Urinary bladder (tissue), 4 donors: ENCODE data around the gene DLK2. TPM values are rescaled to one million over a fixed set of nuclear protein-coding genes. Genes with fewer than 3 reads are reported as not detected.
"Not testable (repeated sequence)": the region's sequence is repeated elsewhere in the genome, so short reads cannot be mapped to it uniquely, and the experiment has no call there.

Experiments used
- DNase-seq: peaks from one replicate; pipeline ENCODE4 v3.0.0-alpha.2; 2015; ENCODE audit errors: extremely low spot score
- H3K27ac ChIP-seq: one replicate; pipeline ENCODE4 v1.5.1; 2013; ENCODE audit warnings: low read depth, mild to moderate bottlenecking, moderate library complexity
- H3K36me3 ChIP-seq: one replicate; pipeline ENCODE4 v1.6.1; 2013; ENCODE audit warnings: mild to moderate bottlenecking, moderate library complexity; ENCODE audit not compliant: insufficient read depth
- H3K4me1 ChIP-seq: one replicate; pipeline ENCODE4 v1.6.1; 2013; ENCODE audit warnings: mild to moderate bottlenecking, moderate library complexity; ENCODE audit not compliant: insufficient read depth
- H3K4me3 ChIP-seq: one replicate; pipeline ENCODE4 v1.5.1; 2013; ENCODE audit warnings: low read depth, low read length
- WGBS: extraction: QIAGEN DNeasy Blood & Tissue Kit; methylation state at CpG from one replicate; pipeline ENCODE4 v1.1.7; 2013; 5-methylcytosine and 5-hydroxymethylcytosine counted together
- polyA plus RNA-seq: library from polyadenylated mRNA; stranded (reverse); fragments of 200-250 nt; gene quantifications from one replicate; pipeline ENCODE4 v1.2.3, GENCODE V29; 2013
- total RNA-seq: library from RNA; depleted of rRNA; stranded (reverse); fragments of >200 nt; gene quantifications from one replicate; pipeline ENCODE4 v1.2.3, GENCODE V29; 2014
- donor health status: healthy with polysubstance abuse.
- donor health status: healthy.

DLK2 gene
- total and polyA plus RNA-seq, 2 donors: 0.67 to 2.0 TPM

- Histone ChIP-seq H3K36me3 (no peaks in the 10 kb centered on the region), H3K4me3 (no peak overlapping the region), H3K27ac (peak overlapping the region; percentile 33), H3K4me1 (no peaks in the 10 kb centered on the region)
- peak; percentile 85 for DNase-seq
- 17% methylated on average over 5 of the region's 5 CpGs for WGBS
These were observed 18.6 kb downstream of the DLK2 start for GRCh38 chr6:43436577-43437282.

GRCh38 chr6:43435682-43436437 lies 19.5 kb downstream of the DLK2 start:
- no peaks in the 10 kb centered on the region for H3K36me3 ChIP-seq

GRCh38 chr6:43434943-43435342 lies 20.4 kb downstream of the DLK2 start:
- H3K36me3 ChIP-seq: no peaks in the 10 kb centered on the region
- no peak overlapping the region for H3K4me3 ChIP-seq
- no peak overlapping the region for H3K27ac ChIP-seq
- DNase-seq: no peak
- WGBS: 96% methylated on average over 4 of the region's 4 CpGs
- no peaks in the 10 kb centered on the region for H3K4me1 ChIP-seq

More at GRCh38 chr6:43435682-43436437, 19.5 kb downstream of the DLK2 start:
- no peak overlapping the region for H3K4me3 ChIP-seq
- peak overlapping the region; percentile 24 for H3K27ac ChIP-seq
- DNase-seq: no peak
- 87% methylated on average over 9 of the region's 9 CpGs for WGBS
- H3K4me1 ChIP-seq: no peaks in the 10 kb centered on the region

- 87% methylated on average over 15 of the region's 15 CpGs for WGBS
- H3K4me1 ChIP-seq: no peaks in the 10 kb centered on the region
- no peak overlapping the region for H3K4me3 ChIP-seq
- no peak for DNase-seq
- no peak overlapping the region for H3K27ac ChIP-seq
- H3K36me3 ChIP-seq: no peaks in the 10 kb centered on the region
These were observed 21.1 kb downstream of the DLK2 start for GRCh38 chr6:43434001-43434840.

GRCh38 chr6:43433148-43433547 lies 22.2 kb downstream of the DLK2 start:
- no peak for DNase-seq
- Histone ChIP-seq H3K4me1 (no peaks in the 10 kb centered on the region), H3K36me3 (no peaks in the 10 kb centered on the region), H3K27ac (no peak overlapping the region), H3K4me3 (no peak overlapping the region)
- 95% methylated on average over 8 of the region's 8 CpGs for WGBS

- DNase-seq: no peak
- no peaks in the 10 kb centered on the region for H3K36me3 ChIP-seq
- no peak overlapping the region for H3K27ac ChIP-seq
- no peaks in the 10 kb centered on the region for H3K4me1 ChIP-seq
- WGBS: 93% methylated on average over 19 of the region's 19 CpGs
- H3K4me3 ChIP-seq: no peak overlapping the region
These were observed 23.1 kb downstream of the DLK2 start for GRCh38 chr6:43432009-43432945.

GRCh38 chr6:43428874-43429273 lies 26.5 kb downstream of the DLK2 start:
- Histone ChIP-seq H3K36me3 (no peaks in the 10 kb centered on the region), H3K27ac (no peak overlapping the region), H3K4me3 (no peak overlapping the region), H3K4me1 (no peaks in the 10 kb centered on the region)
- 87% methylated on average over 3 of the region's 3 CpGs for WGBS
- DNase-seq: no peak

- Histone ChIP-seq H3K4me3 (peak overlapping the region; percentile 71), H3K36me3 (no peaks in the 10 kb centered on the region), H3K4me1 (no peaks in the 10 kb centered on the region), H3K27ac (peak overlapping the region; percentile 51)
- WGBS: 16% methylated on average over 12 of the region's 12 CpGs
- DNase-seq: no peak
These were observed 27.2 kb downstream of the DLK2 start for GRCh38 chr6:43428112-43428570.

GRCh38 chr6:43427406-43428111 lies 27.8 kb downstream of the DLK2 start, which contains the start of gene ABCC10:
Gene ABCC10 (plus strand): TSS chr6:43427541. CDS start chr6:43427979, 438 bp downstream.
- Histone ChIP-seq H3K27ac (peak within 1 kb of the TSS; percentile 51), H3K4me1 (no peaks in the 10 kb centered on the region), H3K36me3 (no peaks in the 10 kb centered on the region), H3K4me3 (peak within 1 kb of the TSS; percentile 71)
- DNase-seq: peak; percentile 93
- under 1% methylated on average over 49 of the region's 49 CpGs for WGBS

GRCh38 chr6:43426928-43427405 lies 28.4 kb downstream of the DLK2 start:
- Histone ChIP-seq H3K27ac (peak overlapping the region; percentile 44), H3K4me3 (peak overlapping the region; percentile 71), H3K36me3 (no peaks in the 10 kb centered on the region), H3K4me1 (no peaks in the 10 kb centered on the region)
- 30% methylated on average over 23 of the region's 23 CpGs for whole genome bisulfite sequencing
- DNase-seq: no peak

- not testable (repeated sequence) for H3K36me3 ChIP-seq, H3K27ac ChIP-seq, DNase-seq, H3K4me1 ChIP-seq, H3K4me3 ChIP-seq
- 96% methylated on average over 33 of the region's 33 CpGs for WGBS
These were observed 30.3 kb downstream of the DLK2 start for GRCh38 chr6:43425083-43425482.

GRCh38 chr6:43421831-43422230 lies 33.5 kb downstream of the DLK2 start:
- Histone ChIP-seq H3K4me3 (no peak overlapping the region), H3K4me1 (no peaks in the 10 kb centered on the region), H3K36me3 (no peaks in the 10 kb centered on the region), H3K27ac (no peak overlapping the region)
- DNase-seq: no peak
- 76% methylated on average over 3 of the region's 3 CpGs for WGBS
